ENCODE data around the gene HYOU1.
"Not testable (repeated sequence)": the region's sequence is repeated elsewhere in the genome, so short reads cannot be mapped to it uniquely, and the experiment has no call there.

DNA sequence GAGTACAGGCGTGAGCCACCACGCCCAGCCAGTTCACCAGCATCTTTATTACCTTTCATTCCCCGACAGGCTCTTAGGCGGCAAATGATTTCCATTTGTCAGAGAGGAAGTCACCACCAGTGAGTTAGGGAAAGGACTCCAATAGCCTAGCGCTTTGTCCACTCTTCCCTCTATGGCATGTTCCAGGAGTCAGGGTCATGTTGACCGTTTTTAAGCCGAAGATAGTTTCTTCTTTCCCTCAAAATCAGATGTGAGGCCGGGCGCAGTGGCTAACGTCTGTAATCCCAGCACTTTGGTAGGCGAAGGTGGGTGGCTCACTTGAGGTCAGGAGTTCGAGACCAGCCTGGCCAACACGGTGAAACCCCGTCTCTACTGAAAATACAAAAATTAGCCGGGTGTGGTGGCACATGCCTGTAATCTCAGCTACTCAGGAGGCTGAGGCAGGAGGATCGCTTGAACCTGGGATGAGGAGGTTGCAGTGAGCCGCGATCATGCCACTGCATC, 46.2 kb upstream of the HYOU1 start:
- TF ChIP-seq, protein P1, sequence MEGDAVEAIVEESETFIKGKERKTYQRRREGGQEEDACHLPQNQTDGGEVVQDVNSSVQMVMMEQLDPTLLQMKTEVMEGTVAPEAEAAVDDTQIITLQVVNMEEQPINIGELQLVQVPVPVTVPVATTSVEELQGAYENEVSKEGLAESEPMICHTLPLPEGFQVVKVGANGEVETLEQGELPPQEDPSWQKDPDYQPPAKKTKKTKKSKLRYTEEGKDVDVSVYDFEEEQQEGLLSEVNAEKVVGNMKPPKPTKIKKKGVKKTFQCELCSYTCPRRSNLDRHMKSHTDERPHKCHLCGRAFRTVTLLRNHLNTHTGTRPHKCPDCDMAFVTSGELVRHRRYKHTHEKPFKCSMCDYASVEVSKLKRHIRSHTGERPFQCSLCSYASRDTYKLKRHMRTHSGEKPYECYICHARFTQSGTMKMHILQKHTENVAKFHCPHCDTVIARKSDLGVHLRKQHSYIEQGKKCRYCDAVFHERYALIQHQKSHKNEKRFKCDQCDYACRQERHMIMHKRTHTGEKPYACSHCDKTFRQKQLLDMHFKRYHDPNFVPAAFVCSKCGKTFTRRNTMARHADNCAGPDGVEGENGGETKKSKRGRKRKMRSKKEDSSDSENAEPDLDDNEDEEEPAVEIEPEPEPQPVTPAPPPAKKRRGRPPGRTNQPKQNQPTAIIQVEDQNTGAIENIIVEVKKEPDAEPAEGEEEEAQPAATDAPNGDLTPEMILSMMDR (IDR thresholded peaks at IDR 0.05 in 4 of 5, conservative IDR thresholded peaks at IDR 0.05 in 1 of 5), result not testable (repeated sequence)
- TF ChIP-seq POLR2A (IDR thresholded peaks at IDR 0.05), result not testable (repeated sequence)
